Thyroid gland (tissue), 4 donors: ENCODE data around the gene NR4A2. TPM values are rescaled to one million over a fixed set of nuclear protein-coding genes. Genes with fewer than 3 reads are reported as not detected.

ENCODE experiments used
- DNase-seq, 2 donors: peaks; one replicate each; pipeline ENCODE4 v3.0.0-alpha.2; 2019
- H3K27ac ChIP-seq, 3 donors: fragments of 200-600 bp; sonication (generic); 1 replicate in 2 of 3; 2 replicates in 1 of 3; pipeline ENCODE4 v1.5.1; 2016 to 2019; ENCODE audit warnings: mild to moderate bottlenecking in 1 of 3, moderate library complexity in 1 of 3
- H3K27me3 ChIP-seq: fragments of 200-600 bp; sonication (generic); one replicate; pipeline ENCODE4 v1.5.1; 2019
- H3K36me3 ChIP-seq, 2 donors: fragments of 200-600 bp; sonication (generic); one replicate each; pipeline ENCODE4 v1.5.1; 2016 to 2019
- H3K4me1 ChIP-seq, 2 donors: fragments of 200-600 bp; sonication (generic); one replicate each; pipeline ENCODE4 v1.5.1; 2017 to 2019
- H3K4me3 ChIP-seq, 3 donors: fragments of 200-600 bp; sonication (generic); replicated peaks in 1 of 3; 1 replicate in 2 of 3; 2 replicates in 1 of 3; pipeline ENCODE4 v1.5.1; 2016; ENCODE audit warnings: mild to moderate bottlenecking in 1 of 3
- H3K9me3 ChIP-seq: fragments of 200-600 bp; sonication (generic); one replicate; pipeline ENCODE4 v1.5.1; 2017
- POLR2A ChIP-seq, 2 donors: fragments of 450-650 bp; IDR thresholded peaks; one replicate each; pipeline ENCODE4 v1.6.1; 2017; ENCODE audit warnings: antibody characterized with exemption in 2 of 2, mild to moderate bottlenecking in 2 of 2, moderate library complexity in 1 of 2
- WGBS, 2 donors: methylation state at CpG; one replicate each; pipeline ENCODE4 v1.1.5; 2017; 5-methylcytosine and 5-hydroxymethylcytosine counted together
- intact Hi-C: fragments of 100-400 bp; cut with DNase I; formaldehyde crosslinking; loops from one replicate; pipeline ENCODE4 v1.15.1; 2023
- total RNA-seq, 4 donors: library from RNA; depleted of rRNA; stranded (reverse); fragments of >200 nt; gene quantifications; one replicate each; pipeline ENCODE4 v1.2.3, GENCODE V29; 2016
- TF ChIP-seq, protein P1 (sequence below), 6 experiments: fragments of 200-600 bp in 3 of 6; fragments of 450-650 bp in 3 of 6; sonication (generic) in 3 of 6; IDR thresholded peaks; one replicate each; pipeline ENCODE4 v1.5.1; 2016 to 2019; ENCODE audit warnings: antibody characterized with exemption in 6 of 6, mild to moderate bottlenecking in 2 of 6, inconsistent platforms in 1 of 6, moderate library complexity in 1 of 6

Gene NR4A2
- total RNA-seq = 1 to 10 TPM; 4.2 to 7.5 (median 5.0) TPM

DNA sequence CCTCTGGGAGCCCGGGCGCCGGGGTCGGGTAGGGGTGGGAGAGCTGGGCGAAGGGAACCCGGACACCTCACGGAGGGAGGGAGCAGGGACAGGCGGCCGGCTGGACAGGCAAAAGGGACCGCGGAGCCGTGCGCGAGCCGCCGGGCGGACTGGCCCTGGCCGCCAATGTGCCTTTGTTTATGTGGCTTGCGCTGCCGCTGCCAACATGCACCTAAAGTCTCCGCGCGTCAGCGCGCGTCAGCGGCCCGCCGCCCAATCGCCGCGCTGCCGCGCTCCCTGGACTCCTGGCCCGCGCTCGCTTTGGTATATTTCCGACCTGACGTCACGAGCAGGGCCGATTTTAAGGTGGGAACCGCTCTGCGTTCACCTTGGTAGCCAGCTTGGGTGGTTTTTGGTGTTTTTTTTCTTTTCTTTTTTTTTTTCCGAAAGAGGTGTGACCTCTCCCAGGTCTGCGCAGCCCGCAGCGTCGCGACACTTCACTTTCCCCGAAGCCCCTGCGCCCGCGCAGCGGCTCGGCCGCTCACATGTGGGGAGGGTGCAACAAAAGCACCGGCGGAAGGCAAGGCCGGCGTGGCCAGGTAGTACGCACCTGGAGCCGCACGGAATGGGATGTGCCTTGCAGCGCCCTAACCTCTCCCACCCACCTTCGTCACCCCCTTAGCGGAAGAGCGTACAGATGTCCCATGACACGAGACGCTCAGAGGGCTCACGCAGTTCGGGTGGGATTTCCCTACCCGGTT, at the start of gene NR4A2:
TSS of gene NR4A2 (minus strand) at position 188 of the 740 bp plus-strand sequence. CDS start 2,535 bp downstream, outside the sequence.
- 0 to 1% methylated on average over 60 of the region's 72 CpGs for WGBS, 2 donors
- Histone ChIP-seq H3K4me1 (peaks cover 7 to 10% of the 10 kb centered on the region in 2 donors), H3K9me3 (no peaks in the 10 kb centered on the region), H3K36me3 (no peaks in the 10 kb centered on the region), H3K4me3 (peak within 1 kb of the TSS; percentile 9 to 83 (median 76)), H3K27me3 (no peaks in the 10 kb centered on the region), H3K27ac (peak within 1 kb of the TSS; percentile 89 to 100 (median 100))
- intact Hi-C loops = no loop called here
- TF ChIP-seq, protein P1, sequence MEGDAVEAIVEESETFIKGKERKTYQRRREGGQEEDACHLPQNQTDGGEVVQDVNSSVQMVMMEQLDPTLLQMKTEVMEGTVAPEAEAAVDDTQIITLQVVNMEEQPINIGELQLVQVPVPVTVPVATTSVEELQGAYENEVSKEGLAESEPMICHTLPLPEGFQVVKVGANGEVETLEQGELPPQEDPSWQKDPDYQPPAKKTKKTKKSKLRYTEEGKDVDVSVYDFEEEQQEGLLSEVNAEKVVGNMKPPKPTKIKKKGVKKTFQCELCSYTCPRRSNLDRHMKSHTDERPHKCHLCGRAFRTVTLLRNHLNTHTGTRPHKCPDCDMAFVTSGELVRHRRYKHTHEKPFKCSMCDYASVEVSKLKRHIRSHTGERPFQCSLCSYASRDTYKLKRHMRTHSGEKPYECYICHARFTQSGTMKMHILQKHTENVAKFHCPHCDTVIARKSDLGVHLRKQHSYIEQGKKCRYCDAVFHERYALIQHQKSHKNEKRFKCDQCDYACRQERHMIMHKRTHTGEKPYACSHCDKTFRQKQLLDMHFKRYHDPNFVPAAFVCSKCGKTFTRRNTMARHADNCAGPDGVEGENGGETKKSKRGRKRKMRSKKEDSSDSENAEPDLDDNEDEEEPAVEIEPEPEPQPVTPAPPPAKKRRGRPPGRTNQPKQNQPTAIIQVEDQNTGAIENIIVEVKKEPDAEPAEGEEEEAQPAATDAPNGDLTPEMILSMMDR (IDR thresholded peaks at IDR 0.05) = peak in 1 of 6 experiments; percentile 8
- TF ChIP-seq POLR2A (IDR thresholded peaks at IDR 0.05) = peak; percentile 88 to 99
- peak; percentile 92 to 93 for DNase-seq

DNA sequence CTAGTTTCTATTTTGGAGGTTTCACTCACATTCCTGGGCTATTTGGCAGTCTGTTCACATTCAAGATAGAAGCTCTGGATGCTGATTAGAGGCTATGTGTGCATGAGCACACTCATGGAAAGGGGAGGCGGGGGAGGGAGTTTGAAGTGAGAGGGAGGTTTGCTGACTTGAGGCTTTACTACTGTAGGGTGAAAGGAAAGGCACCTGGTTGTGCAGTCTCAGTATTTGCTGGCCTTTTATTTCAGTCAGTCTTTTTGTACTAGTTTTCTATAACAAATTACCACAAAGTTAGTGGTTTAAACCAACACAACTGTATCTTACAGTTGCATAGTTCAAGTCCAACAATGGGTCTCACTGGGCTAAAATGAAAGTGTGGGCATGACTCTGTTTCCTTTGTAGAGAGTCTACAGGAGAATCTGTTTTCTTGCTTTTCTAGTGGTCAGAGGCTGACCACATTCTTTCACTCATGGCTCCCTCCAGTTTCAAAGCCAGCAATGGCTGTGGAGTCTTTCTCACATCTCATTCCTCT, 47.7 kb upstream of the NR4A2 start:
- H3K36me3 ChIP-seq = no peaks in the 10 kb centered on the region
- no peaks in the 10 kb centered on the region for H3K4me1 ChIP-seq

DNA sequence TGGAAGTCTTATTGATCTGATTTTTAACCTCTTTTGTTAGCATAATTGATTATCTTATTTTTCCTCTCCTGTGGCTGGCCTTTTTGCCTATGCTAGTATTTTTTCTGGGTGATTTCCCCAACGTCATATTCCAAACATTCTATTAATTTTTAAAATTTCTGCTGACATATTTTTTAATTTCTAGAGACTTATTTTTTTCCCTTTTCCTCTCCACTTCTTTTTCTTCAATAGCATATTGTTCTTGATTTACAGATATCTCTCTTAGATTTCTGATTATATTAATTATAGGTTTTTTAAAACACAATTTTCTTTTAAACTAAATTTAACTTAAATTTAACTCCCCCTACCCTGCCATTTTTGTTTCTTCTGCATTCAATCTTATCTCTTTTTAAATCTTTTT, 47.2 kb upstream of the NR4A2 start:
- Histone ChIP-seq H3K27me3 (no peaks in the 10 kb centered on the region), H3K4me3 (no peak overlapping the region), H3K27ac (no peak overlapping the region), H3K36me3 (no peaks in the 10 kb centered on the region), H3K4me1 (no peaks in the 10 kb centered on the region), H3K9me3 (no peaks in the 10 kb centered on the region)
- 80 to 84% methylated on average over 1 of the region's 1 CpG for WGBS, 2 donors
- DNase-seq = no peak
- intact Hi-C loops = no loop called here
- TF ChIP-seq, protein P1 (IDR thresholded peaks at IDR 0.05) = no peak
- no peak for TF ChIP-seq POLR2A (IDR thresholded peaks at IDR 0.05)

More for the DNA sequence above, 47.7 kb upstream of the NR4A2 start:
- Histone ChIP-seq H3K4me3 (no peak overlapping the region), H3K27ac (no peak overlapping the region), H3K27me3 (no peaks in the 10 kb centered on the region), H3K9me3 (no peaks in the 10 kb centered on the region)
- no peak for TF ChIP-seq POLR2A (IDR thresholded peaks at IDR 0.05)
- TF ChIP-seq, protein P1 (IDR thresholded peaks at IDR 0.05) = no peak
- WGBS, 2 donors = 48 to 53% methylated on average over 1 of the region's 1 CpG
- peak; percentile 59 to 65 for DNase-seq
- intact Hi-C loops = no loop called here

DNA sequence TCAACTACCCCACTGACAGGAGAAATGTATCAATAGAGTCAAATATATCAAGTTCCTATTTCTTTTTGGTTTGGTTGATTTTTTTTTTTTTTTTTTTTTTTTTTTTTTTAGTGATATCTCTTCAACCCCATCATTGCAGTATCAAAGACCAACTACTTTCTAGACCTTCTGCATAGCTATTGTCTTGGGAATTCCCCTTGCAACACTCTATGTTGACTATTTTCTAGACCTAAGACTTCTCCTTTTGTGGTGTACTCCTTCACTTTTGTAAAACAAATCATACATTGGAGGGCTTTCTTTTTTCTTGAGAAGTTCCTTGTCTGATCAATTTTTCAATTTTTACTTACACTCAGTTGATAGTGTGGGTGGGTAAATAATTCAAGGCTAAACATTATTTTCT, 46.5 kb upstream of the NR4A2 start:
- no peak for DNase-seq
- no peak overlapping the region for H3K4me3 ChIP-seq
- no peaks in the 10 kb centered on the region for H3K36me3 ChIP-seq
- TF ChIP-seq, protein P1 (IDR thresholded peaks at IDR 0.05) = no peak
- no peak for TF ChIP-seq POLR2A (IDR thresholded peaks at IDR 0.05)
- H3K4me1 ChIP-seq = no peaks in the 10 kb centered on the region
- no peaks in the 10 kb centered on the region for H3K9me3 ChIP-seq
- intact Hi-C loops = no loop called here
- H3K27ac ChIP-seq = no peak overlapping the region
- H3K27me3 ChIP-seq = no peaks in the 10 kb centered on the region

DNA sequence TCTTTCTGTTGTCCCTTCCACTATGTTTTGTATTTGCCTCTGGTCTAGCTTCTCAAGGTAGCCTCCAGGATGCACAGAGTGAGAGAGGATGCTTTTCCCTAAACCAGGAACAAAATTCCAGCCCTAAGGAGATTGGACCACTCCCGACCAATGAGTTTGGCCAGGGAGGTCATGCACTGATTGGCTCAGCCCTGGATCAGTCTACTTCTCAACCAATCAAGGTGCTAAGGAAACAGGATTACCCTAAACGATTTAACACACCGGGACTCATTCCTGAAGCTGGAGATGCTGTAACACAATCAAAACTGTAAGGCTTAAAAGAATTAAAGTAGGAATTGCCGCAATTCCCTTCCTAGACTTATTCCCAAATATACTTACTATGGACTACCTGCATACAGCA, 34.2 kb upstream of the NR4A2 start:
- H3K27me3 ChIP-seq = no peaks in the 10 kb centered on the region
- DNase-seq = no peak
- H3K27ac ChIP-seq = no peak overlapping the region
- H3K4me3 ChIP-seq = no peak overlapping the region
- peaks cover 0 to 5% of the 10 kb centered on the region in 2 donors for H3K4me1 ChIP-seq
- H3K36me3 ChIP-seq = no peaks in the 10 kb centered on the region
- intact Hi-C loops = no loop called here
- TF ChIP-seq, protein P1 (IDR thresholded peaks at IDR 0.05) = no peak
- no peak for TF ChIP-seq POLR2A (IDR thresholded peaks at IDR 0.05)
- WGBS, 2 donors = 92 to 97% methylated on average over 4 of the region's 4 CpGs
- no peaks in the 10 kb centered on the region for H3K9me3 ChIP-seq
